Right lobe of liver (tissue), 6 donors: ENCODE results near the gene CTTNBP2. TPM values are rescaled to one million over a fixed set of nuclear protein-coding genes. Genes with fewer than 3 reads are reported as not detected.

Source experiments
- ATAC-seq, 4 donors: fragments of 200-7000 bp; cut with Tn5 transposase; one replicate each; pipeline ENCODE4 v1.9.1; 2020; ENCODE audit warnings: mild to moderate bottlenecking in 4 of 4, moderate library complexity in 4 of 4
- DNase-seq, 3 donors: peaks; one replicate each; pipeline ENCODE4 v3.0.0-alpha.2; 2020
- H3K27ac ChIP-seq, 3 donors: fragments of 200-600 bp; one replicate each; pipeline ENCODE4 v1.8.0; 2022
- H3K27me3 ChIP-seq, 2 donors: fragments of 200-600 bp; one replicate each; pipeline ENCODE4 v1.8.0; 2022
- H3K36me3 ChIP-seq, 4 donors: fragments of 200-600 bp; sonication (generic) in 1 of 4; one replicate each; pipeline versions ENCODE4 v1.5.1 to v1.8.0; 2017 to 2022; ENCODE audit warnings: control low read depth in 1 of 4
- H3K4me1 ChIP-seq, 4 donors: fragments of 200-600 bp; sonication (generic) in 1 of 4; one replicate each; pipeline versions ENCODE4 v1.5.1 to v1.8.0; 2017 to 2022; ENCODE audit warnings: control low read depth in 1 of 4
- H3K4me3 ChIP-seq, 3 donors: fragments of 200-600 bp; one replicate each; pipeline ENCODE4 v1.8.0; 2022
- H3K9me3 ChIP-seq, 4 donors: fragments of 200-600 bp; sonication (generic) in 1 of 4; one replicate each; pipeline versions ENCODE4 v1.5.1 to v1.8.0; 2017 to 2022; ENCODE audit warnings: control low read depth in 1 of 4
- CTCF ChIP-seq, 4 donors: fragments of 200-600 bp in 3 of 4; fragments of 450-650 bp in 1 of 4; IDR thresholded peaks; one replicate each; pipeline versions ENCODE4 v1.5.1 to v1.8.0; 2016 to 2022; ENCODE audit warnings: antibody characterized with exemption in 4 of 4, mild to moderate bottlenecking in 2 of 4
- POLR2A ChIP-seq: fragments of 450-650 bp; IDR thresholded peaks from one replicate; pipeline ENCODE4 v1.6.1; 2017; ENCODE audit warnings: antibody characterized with exemption, mild to moderate bottlenecking
- WGBS: methylation state at CpG from one replicate; pipeline ENCODE4 v1.1.6; 2018; ENCODE audit warnings: low coverage, low lambda C conversion rate; ENCODE audit not compliant: insufficient coverage; ENCODE audit errors: missing lambda C conversion rate; 5-methylcytosine and 5-hydroxymethylcytosine counted together
- intact Hi-C, 2 donors: fragments of 100-400 bp; cut with DNase I; formaldehyde crosslinking; loops; one replicate each; pipeline versions ENCODE4 v1.11.2 to v1.14.1; 2022
- total RNA-seq, 6 experiments: library from RNA; depleted of rRNA in 2 of 6; stranded (reverse); fragments of >200 nt in 2 of 6; fragmentation: NEBNext Ultra II Directional in 3 of 6; extraction: Animal tissue kit (Norgen Biotek cat#: 25700) in 3 of 6; gene quantifications; one replicate each; pipeline versions ENCODE4 v1.1.0 to v1.2.4, GENCODE V29; 2016 to 2023
- donor health status: DM: no; HTN: yes; CAD: no.
- donor health status: DM: no; HTN: no; CAD: no.
- donor health status: DM: no; HTN: no; CAD: no.
- donor health status: DM: no; HTN: yes; CAD: no.
- donor health status: DM: no; HTN: yes; CAD: no.

Gene CTTNBP2
- total RNA-seq, 6 experiments from 2014 or later = 0.31 to 3.0 (median 1.9) TPM

DNA sequence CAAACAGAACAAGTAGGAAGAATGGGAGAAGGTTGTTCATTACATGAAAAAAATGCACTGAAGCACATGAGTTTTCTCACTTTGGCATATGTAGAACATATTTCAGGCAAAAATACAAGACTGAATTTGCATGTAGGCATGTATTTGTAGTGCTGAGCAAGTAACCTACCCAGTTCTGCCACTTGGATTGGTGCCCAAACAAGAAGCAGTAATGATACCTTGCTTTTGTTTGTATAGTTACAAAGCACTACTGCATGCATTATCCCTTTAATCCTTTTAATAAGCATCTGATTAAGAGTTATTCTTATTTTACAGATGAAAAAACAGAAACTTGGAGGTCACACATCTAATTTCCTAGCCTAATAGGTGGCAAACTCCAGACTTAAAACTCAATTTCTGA is 23.1 kb upstream of the CTTNBP2 start:
- no peak overlapping the region for H3K27ac ChIP-seq
- H3K4me3 ChIP-seq = no peak overlapping the region
- TF ChIP-seq CTCF (IDR thresholded peaks at IDR 0.05) = no peak
- ATAC-seq = no peak
- intact Hi-C loops = no loop called here
- no peaks in the 10 kb centered on the region for H3K4me1 ChIP-seq
- no peaks in the 10 kb centered on the region for H3K27me3 ChIP-seq
- DNase-seq = no peak
- no peaks in the 10 kb centered on the region for H3K36me3 ChIP-seq
- H3K9me3 ChIP-seq = no peaks in the 10 kb centered on the region

DNA sequence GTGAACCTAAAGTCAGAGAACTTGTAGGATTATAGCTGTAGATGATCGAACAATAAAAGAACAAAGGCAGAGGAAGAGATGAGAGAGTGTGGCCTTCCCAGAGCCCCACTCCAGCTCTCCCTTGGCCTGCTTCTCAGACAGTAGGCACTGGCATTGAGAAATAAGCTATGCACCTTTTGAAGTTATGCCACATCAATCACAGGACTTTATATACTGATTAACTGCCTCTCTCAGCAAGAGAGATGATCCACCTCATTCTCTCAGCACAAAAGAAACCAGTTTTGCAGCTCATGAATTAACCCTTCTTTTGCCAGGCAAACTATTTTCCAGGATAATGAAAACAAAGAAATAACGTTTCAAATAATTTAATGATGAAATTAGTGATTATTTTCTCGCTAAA is 22.0 kb upstream of the CTTNBP2 start:
- no peak for TF ChIP-seq POLR2A
- no peak for TF ChIP-seq CTCF (IDR thresholded peaks at IDR 0.05)
- WGBS = 45% methylated on average over 3 of the region's 3 CpGs
- Histone ChIP-seq H3K4me1 (no peaks in the 10 kb centered on the region), H3K27ac (no peak overlapping the region), H3K27me3 (no peaks in the 10 kb centered on the region), H3K36me3 (no peaks in the 10 kb centered on the region), H3K4me3 (no peak overlapping the region), H3K9me3 (no peaks in the 10 kb centered on the region)
- DNase-seq = no peak
- intact Hi-C loops = no loop called here
- ATAC-seq = no peak

DNA sequence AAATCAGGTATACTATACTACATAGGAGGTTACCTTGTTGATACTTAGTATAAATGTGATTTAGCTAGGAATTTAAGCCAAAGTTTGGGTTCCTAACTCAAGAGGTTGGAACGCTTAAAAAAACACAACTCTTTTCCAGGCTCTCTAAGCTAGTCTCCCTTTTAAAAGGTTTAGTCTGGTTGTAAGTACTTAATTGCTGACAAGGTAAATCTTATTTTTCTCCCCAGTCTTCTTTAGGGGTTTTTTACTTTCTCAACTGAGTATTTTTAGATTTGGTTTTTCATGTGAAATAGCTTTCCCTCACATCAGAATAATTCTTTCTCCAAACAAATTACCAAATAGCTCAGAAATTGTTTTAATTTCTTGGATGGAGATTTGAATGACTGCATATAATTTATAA is 20.8 kb upstream of the CTTNBP2 start:
- WGBS = 73% methylated on average over 1 of the region's 1 CpG
- Histone ChIP-seq H3K4me3 (no peak overlapping the region), H3K9me3 (no peaks in the 10 kb centered on the region), H3K36me3 (no peaks in the 10 kb centered on the region), H3K27me3 (no peaks in the 10 kb centered on the region), H3K4me1 (no peaks in the 10 kb centered on the region), H3K27ac (no peak overlapping the region)
- no peak for ATAC-seq
- no peak for TF ChIP-seq CTCF (IDR thresholded peaks at IDR 0.05)
- TF ChIP-seq POLR2A = no peak
- intact Hi-C loops = no loop called here
- no peak for DNase-seq

DNA sequence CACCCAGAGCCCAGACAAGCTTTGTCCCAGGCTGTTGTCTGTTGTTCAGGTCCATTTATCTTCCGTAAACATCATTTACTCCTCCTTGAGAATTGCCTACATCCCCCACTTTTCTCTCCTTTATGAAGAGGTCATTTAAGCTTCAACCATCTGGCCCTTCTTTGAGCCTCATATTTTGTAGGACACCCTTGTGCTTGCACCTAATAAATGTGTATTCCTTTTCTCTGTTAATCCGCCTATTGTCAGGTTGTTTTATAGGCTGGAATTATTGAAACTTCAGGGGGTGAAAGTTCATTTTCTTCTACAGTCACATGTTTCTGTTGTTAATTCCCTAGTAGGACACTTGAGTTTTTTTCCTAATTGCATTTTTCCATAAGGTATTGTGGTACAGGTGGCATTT is 19.6 kb upstream of the CTTNBP2 start:
- Histone ChIP-seq H3K9me3 (no peaks in the 10 kb centered on the region), H3K27ac (no peak overlapping the region), H3K27me3 (no peaks in the 10 kb centered on the region), H3K4me3 (no peak overlapping the region), H3K36me3 (no peaks in the 10 kb centered on the region), H3K4me1 (no peaks in the 10 kb centered on the region)
- intact Hi-C loops = no loop called here
- 58% methylated on average over 2 of the region's 2 CpGs for WGBS
- ATAC-seq (no peak), DNase-seq (no peak)
- TF ChIP-seq POLR2A (no peak), CTCF (IDR thresholded peaks at IDR 0.05) (no peak)

- Histone ChIP-seq H3K36me3 (no peaks in the 10 kb centered on the region), H3K27ac (no peak overlapping the region), H3K4me1 (no peaks in the 10 kb centered on the region), H3K27me3 (no peaks in the 10 kb centered on the region), H3K9me3 (peaks cover 0 to 5% (median 0%) of the 10 kb centered on the region in 4 donors), H3K4me3 (no peak overlapping the region)
- DNase-seq (no peak), ATAC-seq (no peak)
- TF ChIP-seq CTCF (IDR thresholded peaks at IDR 0.05) (no peak), POLR2A (no peak)
- intact Hi-C loops = no loop called here
Measured at GRCh38 chr7:117889611-117890010, 16.4 kb upstream of the CTTNBP2 start.
